Stromal cell of bone marrow (primary cell): Measurements from ENCODE around the gene STBD1.
A peak's percentile ranks its signal among the peaks of the same experiment; 100 is the strongest.
"Not testable (repeated sequence)": the region's sequence is repeated elsewhere in the genome, so short reads cannot be mapped to it uniquely, and the experiment has no call there.

Source experiments
- DNase-seq: peaks from one replicate; pipeline ENCODE4 v3.0.0-alpha.2; 2012; ENCODE audit warnings: low read depth

STBD1 gene

GRCh38 chr4:76283900-76284299 is 22.6 kb upstream of the STBD1 start:
- no peak for DNase-seq

DNA sequence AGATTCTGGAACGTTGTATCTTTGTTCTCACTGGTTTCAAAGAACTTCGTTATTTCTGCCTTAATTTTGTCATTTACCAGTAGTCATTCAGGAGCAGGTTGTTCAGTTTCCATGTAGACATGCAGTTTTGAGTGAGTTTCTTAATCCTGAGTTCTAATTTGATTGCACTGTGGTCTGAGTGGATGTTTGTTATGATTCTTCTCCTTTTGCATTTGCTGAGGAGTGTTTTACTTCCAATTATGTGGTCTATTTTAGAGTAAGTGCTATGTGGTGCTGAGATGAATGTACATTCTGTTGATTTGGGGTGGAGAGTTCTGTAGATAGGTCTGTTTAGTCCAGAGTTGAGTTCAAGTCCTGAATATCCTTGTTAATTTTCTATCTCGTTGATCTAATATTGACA is 18.7 kb upstream of the STBD1 start:
- DNase-seq, result not testable (repeated sequence)

- no peak for DNase-seq
These were observed 13.8 kb upstream of the STBD1 start for GRCh38 chr4:76292730-76293129.

- peak; percentile 74 for DNase-seq
These were observed 12.8 kb upstream of the STBD1 start for GRCh38 chr4:76293772-76294171.

- no peak for DNase-seq
These were observed 10.2 kb upstream of the STBD1 start for GRCh38 chr4:76296286-76296820.

GRCh38 chr4:76298227-76298626 is 8.3 kb upstream of the STBD1 start:
- DNase-seq, result no peak

DNA sequence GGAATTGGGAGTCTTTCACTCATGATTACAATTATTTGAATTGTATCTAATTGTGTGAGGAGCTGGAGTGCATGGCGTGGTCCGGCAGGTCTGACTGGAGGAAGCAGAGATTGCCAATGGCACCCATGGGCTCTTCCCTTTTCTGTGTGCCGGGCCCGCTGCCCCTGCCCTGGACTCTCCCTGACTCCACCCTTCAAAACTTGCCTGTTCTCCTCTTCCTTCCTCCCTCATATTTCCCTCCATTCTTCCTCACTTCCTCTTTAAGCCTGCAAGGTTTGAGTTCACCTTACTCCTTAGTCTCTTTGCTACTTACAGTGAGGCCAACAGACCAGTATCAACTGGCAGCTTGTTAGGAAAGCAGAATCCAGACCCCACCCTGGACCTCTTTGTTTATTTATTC is 6.5 kb upstream of the STBD1 start:
- no peak for DNase-seq

DNA sequence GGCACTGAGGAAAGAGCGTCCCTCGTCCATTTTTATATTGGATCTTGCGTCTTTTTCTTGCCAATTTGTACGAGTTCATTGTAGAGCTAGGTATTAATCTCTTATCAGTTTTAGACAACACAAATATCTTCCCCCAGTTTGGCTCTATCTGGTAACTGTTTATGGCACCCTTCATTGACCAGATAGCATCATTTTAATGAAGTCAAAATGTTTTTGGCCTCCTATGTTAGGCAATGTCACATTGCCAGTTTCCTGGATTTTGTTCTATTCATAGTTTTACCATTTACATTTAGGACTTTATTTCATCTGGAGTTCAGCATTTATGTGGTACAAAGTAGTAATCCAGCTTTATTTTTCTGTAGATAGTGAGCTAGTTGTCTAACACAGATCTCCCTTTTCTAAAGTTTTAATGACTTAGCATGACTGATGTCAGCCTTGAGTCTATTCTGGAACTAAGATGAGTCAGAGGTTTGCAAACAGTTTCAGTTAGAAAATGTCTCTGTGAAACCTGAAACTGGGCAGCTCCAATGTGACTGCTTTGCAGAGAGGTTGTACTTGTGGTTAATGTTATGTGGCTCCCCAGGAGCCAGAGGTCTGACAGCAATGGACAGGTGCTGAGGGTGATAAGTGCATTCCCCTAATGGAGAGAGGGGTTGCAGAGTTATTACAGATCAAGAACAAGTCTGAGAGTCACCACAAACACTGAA is 5.3 kb upstream of the STBD1 start:
- peak; percentile 76 for DNase-seq

DNA sequence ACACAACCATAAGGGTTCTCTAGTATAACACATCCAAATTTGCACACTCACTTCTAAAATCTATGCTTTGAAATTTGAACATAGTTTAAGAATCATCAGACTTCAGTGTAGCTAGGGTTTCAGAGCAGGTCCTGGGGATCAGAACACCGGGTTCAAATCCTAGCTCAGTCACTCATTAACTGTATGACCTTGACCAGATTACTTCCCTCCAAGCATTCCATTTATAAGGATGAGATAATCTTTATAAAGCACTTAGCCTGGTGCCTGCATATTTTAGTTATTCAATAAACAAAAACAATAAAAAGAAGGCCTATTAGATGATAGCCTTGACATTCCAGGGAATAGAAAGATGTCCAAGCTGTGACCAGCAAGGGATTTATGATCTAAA is 4.8 kb upstream of the STBD1 start:
- no peak for DNase-seq

GRCh38 chr4:76302826-76303438 is 3.6 kb upstream of the STBD1 start:
- no peak for DNase-seq

GRCh38 chr4:76305033-76305687 is 1.4 kb upstream of the STBD1 start:
- no peak for DNase-seq

- no peak for DNase-seq
These were observed 538 bp downstream of the STBD1 start for GRCh38 chr4:76306882-76307659.

GRCh38 chr4:76307660-76308014 is 1.1 kb downstream of the STBD1 start:
- DNase-seq, result no peak

GRCh38 chr4:76308548-76308947 is 2.0 kb downstream of the STBD1 start:
- no peak for DNase-seq

- no peak for DNase-seq
These were observed 3.5 kb downstream of the STBD1 start for GRCh38 chr4:76309939-76310550.

GRCh38 chr4:76310683-76311082 is 4.2 kb downstream of the STBD1 start:
- no peak for DNase-seq

GRCh38 chr4:76311896-76312331 is 5.4 kb downstream of the STBD1 start:
- DNase-seq, result no peak

- no peak for DNase-seq
These were observed 5.9 kb downstream of the STBD1 start for GRCh38 chr4:76312457-76312856.

DNA sequence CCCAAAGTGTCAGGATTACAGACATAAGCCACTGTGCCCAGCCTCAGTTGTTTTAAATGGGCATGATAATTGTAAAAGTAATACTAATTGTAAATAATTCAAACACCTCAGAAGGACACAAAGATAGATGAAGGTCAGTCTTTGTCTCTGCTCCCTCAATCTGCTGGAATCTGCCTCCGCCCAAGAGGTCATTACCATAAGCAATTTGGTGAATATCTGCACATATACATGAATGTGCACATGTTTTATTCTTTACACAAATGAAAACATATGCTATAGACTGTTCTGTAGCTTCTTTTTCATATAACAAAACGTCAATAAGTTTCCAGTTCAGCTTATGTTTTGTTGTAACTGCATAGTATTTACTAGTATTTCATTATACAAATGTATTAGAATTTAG is 7.0 kb downstream of the STBD1 start:
- DNase-seq, result no peak

- no peak for DNase-seq
These were observed 8.9 kb downstream of the STBD1 start for GRCh38 chr4:76315267-76315918.

- no peak for DNase-seq
These were observed 9.6 kb downstream of the STBD1 start for GRCh38 chr4:76316131-76316530.

- no peak for DNase-seq
These were observed 15.7 kb downstream of the STBD1 start for GRCh38 chr4:76322236-76322635.
